Nephron (organoid): ENCODE data around the gene METTL8.
A peak's percentile ranks its signal among the peaks of the same experiment; 100 is the strongest.
"Not testable (repeated sequence)": the region's sequence is repeated elsewhere in the genome, so short reads cannot be mapped to it uniquely, and the experiment has no call there.

Experiments
- H3K27ac Mint-ChIP-seq, 3 experiments: 2 replicates each; pipeline ENCODE4 v1.8.0; 2020; ENCODE audit warnings: mixed read lengths in 3 of 3, mild to moderate bottlenecking in 2 of 3, moderate library complexity in 1 of 3
- H3K27me3 Mint-ChIP-seq: 2 replicates; pipeline ENCODE4 v1.8.0; 2021; ENCODE audit warnings: low read depth, mild to moderate bottlenecking, moderate library complexity, mixed read lengths
- H3K36me3 Mint-ChIP-seq: 2 replicates; pipeline ENCODE4 v1.8.0; 2020; ENCODE audit warnings: low read depth, mixed read lengths
- H3K4me1 Mint-ChIP-seq: 2 replicates; pipeline ENCODE4 v1.8.0; 2020; ENCODE audit warnings: mixed read lengths
- H3K4me3 Mint-ChIP-seq, 3 experiments: 2 replicates each; pipeline ENCODE4 v1.8.0; 2020; ENCODE audit warnings: mild to moderate bottlenecking in 3 of 3, mixed read lengths in 3 of 3, moderate library complexity in 2 of 3
- H3K9me3 Mint-ChIP-seq: 2 replicates; pipeline ENCODE4 v1.8.0; 2020; ENCODE audit warnings: mixed read lengths
- TF ChIP-seq, protein P1 (sequence below), 3 experiments: fragments of 200-600 bp; sonication (generic); IDR thresholded peaks; one replicate each; pipeline ENCODE4 v1.5.0; 2021; ENCODE audit warnings: antibody characterized with exemption in 3 of 3; ENCODE audit not compliant: unreplicated experiment in 3 of 3

METTL8 gene

GRCh38 chr2:171430516-171431410, 3.0 kb downstream of the METTL8 start:
- H3K27me3 Mint-ChIP-seq = no peaks in the 10 kb centered on the region
- TF ChIP-seq, protein P1, sequence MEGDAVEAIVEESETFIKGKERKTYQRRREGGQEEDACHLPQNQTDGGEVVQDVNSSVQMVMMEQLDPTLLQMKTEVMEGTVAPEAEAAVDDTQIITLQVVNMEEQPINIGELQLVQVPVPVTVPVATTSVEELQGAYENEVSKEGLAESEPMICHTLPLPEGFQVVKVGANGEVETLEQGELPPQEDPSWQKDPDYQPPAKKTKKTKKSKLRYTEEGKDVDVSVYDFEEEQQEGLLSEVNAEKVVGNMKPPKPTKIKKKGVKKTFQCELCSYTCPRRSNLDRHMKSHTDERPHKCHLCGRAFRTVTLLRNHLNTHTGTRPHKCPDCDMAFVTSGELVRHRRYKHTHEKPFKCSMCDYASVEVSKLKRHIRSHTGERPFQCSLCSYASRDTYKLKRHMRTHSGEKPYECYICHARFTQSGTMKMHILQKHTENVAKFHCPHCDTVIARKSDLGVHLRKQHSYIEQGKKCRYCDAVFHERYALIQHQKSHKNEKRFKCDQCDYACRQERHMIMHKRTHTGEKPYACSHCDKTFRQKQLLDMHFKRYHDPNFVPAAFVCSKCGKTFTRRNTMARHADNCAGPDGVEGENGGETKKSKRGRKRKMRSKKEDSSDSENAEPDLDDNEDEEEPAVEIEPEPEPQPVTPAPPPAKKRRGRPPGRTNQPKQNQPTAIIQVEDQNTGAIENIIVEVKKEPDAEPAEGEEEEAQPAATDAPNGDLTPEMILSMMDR (IDR thresholded peaks at IDR 0.05; ENCODE audit: unreplicated experiment in 3 of 3) = no peak
- peak overlapping the region in 1 of 3 experiments; percentile 15 for H3K27ac Mint-ChIP-seq
- peak overlapping the region in 2 of 3 experiments; percentile 33 to 61 for H3K4me3 Mint-ChIP-seq
- H3K4me1 Mint-ChIP-seq = peaks cover 35% of the 10 kb centered on the region
- H3K9me3 Mint-ChIP-seq = peaks cover 8% of the 10 kb centered on the region
- H3K36me3 Mint-ChIP-seq = peaks cover 15% of the 10 kb centered on the region

- H3K36me3 Mint-ChIP-seq = peaks cover 37% of the 10 kb centered on the region
Observed at GRCh38 chr2:171422710-171423495, 10.9 kb downstream of the METTL8 start.

GRCh38 chr2:171420728-171421563, 12.8 kb downstream of the METTL8 start:
- Mint-ChIP-seq H3K4me1 (no peaks in the 10 kb centered on the region), H3K27me3 (no peaks in the 10 kb centered on the region), H3K27ac (no peak overlapping the region), H3K4me3 (no peak overlapping the region), H3K36me3 (peaks cover 31% of the 10 kb centered on the region), H3K9me3 (peaks cover 24% of the 10 kb centered on the region)
- TF ChIP-seq, protein P1 (IDR thresholded peaks at IDR 0.05; ENCODE audit: unreplicated experiment in 3 of 3) = no peak

More at GRCh38 chr2:171422710-171423495, 10.9 kb downstream of the METTL8 start:
- H3K4me1 Mint-ChIP-seq, H3K4me3 Mint-ChIP-seq, H3K27ac Mint-ChIP-seq, H3K27me3 Mint-ChIP-seq: not testable (repeated sequence)
- peaks cover 29% of the 10 kb centered on the region for H3K9me3 Mint-ChIP-seq

- Mint-ChIP-seq H3K27me3 (no peaks in the 10 kb centered on the region), H3K4me3 (no peak overlapping the region), H3K27ac (no peak overlapping the region), H3K9me3 (peaks cover 12% of the 10 kb centered on the region), H3K36me3 (peaks cover 18% of the 10 kb centered on the region), H3K4me1 (no peaks in the 10 kb centered on the region)
- TF ChIP-seq, protein P1 (IDR thresholded peaks at IDR 0.05; ENCODE audit: unreplicated experiment in 3 of 3) = no peak
Observed at GRCh38 chr2:171419333-171419732, 14.5 kb downstream of the METTL8 start.

GRCh38 chr2:171416009-171416926, 17.5 kb downstream of the METTL8 start:
- TF ChIP-seq, protein P1 (IDR thresholded peaks at IDR 0.05; ENCODE audit: unreplicated experiment in 3 of 3) = peak; percentile 78 to 87 (median 83)

DNA sequence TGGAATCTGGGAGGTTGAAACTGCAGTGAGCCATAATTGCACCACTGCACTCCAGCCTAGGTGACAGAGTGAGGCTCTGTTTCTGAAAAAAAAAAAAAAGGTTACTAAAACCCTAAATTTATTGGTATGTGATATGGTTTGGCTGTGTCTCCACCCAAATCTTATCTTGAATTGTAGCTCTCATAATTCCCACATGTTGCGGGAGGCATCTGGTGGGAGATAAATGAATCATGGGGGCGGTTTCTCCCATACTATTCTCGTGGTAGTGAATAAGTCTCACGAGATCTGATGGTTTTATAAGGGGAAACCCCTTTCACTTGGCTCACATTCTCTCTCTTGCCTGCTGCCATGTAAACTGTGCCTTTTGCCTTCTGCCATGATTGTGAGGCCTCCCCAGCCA, 19.1 kb downstream of the METTL8 start:
- H3K4me3 Mint-ChIP-seq, H3K4me1 Mint-ChIP-seq, H3K27me3 Mint-ChIP-seq, H3K36me3 Mint-ChIP-seq, H3K27ac Mint-ChIP-seq, H3K9me3 Mint-ChIP-seq: not testable (repeated sequence)

More at GRCh38 chr2:171416009-171416926, 17.5 kb downstream of the METTL8 start:
- Mint-ChIP-seq H3K4me1 (no peaks in the 10 kb centered on the region), H3K27me3 (no peaks in the 10 kb centered on the region), H3K4me3 (no peak overlapping the region), H3K36me3 (no peaks in the 10 kb centered on the region), H3K9me3 (no peaks in the 10 kb centered on the region), H3K27ac (peak overlapping the region in 2 of 3 experiments; percentile 9 to 51)
